DMS53 treated with DMSO at 0.1 percent for 48 hours (cell line): ENCODE measurements around the gene AHCYL1.
A peak's percentile ranks its signal among the peaks of the same experiment; 100 is the strongest.
"Not testable (repeated sequence)": the region's sequence is repeated elsewhere in the genome, so short reads cannot be mapped to it uniquely, and the experiment has no call there.

Experiments
- DNase-seq: peaks from one replicate; lab custom pipeline; 2025; ENCODE audit not compliant: unreplicated experiment; lab: John Stamatoyannopoulos, UW

Gene AHCYL1

DNA sequence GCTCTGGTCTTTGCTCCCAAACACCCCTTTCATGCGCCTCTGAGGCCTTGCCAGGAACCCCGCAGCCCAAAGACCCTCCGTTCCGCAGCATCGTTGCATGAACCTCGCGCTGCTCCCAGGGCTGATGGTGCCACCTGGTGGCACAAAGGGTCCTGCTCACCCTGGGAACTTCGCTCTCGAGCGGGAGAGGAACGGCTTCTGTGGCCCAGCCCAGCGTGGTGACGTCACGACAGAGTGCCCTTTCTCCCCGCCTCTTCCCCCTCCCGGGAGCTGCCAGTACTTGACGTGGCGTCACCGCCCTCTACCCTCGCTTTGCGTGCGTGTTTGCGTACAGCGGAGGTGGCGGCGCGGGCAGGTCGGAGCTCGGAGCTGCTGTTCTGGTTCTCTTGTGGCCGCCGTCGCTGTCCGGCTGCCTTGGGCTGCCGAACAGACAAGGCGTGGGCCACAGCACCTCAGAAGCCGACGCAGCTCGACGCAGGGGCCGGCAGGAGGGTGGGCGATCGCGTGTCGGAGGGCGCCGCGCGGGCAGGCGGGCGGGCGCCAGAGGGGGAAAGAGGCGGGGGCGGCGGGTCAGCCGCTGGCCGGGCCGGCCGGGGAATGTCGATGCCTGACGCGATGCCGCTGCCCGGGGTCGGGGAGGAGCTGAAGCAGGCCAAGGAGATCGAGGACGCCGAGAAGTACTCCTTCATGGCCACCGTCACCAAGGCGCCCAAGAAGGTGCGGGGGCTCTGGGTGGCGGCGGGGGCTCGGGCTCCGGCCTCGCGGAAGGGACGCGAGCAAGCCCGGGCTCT, at the start of gene AHCYL1:
AHCYL1 (plus strand) TSS at position 310 of the 791 bp plus-strand sequence; CDS start at position 598, 288 bp downstream.
- DNase-seq: peak; percentile 97

DNA sequence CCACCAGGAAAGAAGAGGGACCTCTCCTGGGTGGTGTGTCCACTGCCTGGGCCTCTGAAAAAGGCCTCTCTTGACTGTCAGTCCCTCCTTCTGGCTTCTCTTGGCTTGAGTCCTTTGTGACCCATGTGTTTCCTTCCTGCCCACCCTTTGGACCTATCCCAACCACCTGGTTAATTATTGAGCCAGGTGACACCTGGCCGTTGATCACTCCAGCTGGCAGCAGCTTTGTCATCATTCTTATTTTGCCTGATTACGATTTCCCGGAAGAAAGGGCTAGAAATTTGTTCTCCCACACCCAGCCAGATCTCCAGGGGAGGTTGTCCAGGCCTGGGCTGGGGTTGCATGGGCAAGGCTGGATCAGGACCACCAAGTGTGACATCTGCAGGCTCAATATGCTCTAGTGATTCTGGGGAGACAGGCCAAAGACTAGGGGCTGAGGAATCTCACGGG, 49.1 kb upstream of the AHCYL1 start:
- DNase-seq: peak; percentile 97

DNA sequence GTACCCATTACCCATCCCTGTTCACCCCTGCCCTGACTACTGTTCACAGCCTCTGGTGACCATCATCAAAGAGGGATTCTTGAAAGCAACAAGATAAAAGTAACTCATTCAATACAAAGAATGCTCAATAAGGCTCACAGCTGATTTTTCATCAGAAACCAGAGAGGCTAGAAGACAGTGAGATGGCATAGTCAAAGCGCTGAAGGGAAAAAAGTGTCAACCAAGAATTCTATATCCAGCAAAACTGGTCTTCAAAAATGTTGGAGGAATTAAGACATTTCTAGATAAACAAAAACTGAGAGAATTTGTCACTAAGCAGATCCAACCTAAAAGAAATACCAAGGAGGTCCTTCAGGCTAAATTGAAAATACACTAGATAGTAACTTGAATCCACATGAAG, 46.8 kb upstream of the AHCYL1 start:
- no peak for DNase-seq

DNA sequence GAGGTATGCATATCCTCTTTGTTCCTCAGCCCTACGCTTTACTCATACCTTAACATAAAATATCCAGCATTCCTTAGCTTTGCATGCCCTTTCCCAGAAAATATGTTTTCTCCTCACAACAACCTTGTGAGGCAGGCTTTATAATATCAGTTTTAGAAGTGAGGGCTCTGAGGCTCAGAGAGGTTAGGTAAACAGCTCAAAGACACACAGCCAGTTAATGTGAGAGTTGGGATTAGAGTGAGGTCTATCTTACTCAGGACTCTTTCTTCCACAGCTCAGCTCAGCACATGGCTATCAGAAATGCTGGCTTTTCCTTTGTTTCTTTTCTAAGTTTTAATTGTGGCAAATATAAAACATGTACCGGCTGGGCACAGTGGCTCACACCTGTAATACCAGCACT, 46.0 kb upstream of the AHCYL1 start:
- DNase-seq: no peak

DNA sequence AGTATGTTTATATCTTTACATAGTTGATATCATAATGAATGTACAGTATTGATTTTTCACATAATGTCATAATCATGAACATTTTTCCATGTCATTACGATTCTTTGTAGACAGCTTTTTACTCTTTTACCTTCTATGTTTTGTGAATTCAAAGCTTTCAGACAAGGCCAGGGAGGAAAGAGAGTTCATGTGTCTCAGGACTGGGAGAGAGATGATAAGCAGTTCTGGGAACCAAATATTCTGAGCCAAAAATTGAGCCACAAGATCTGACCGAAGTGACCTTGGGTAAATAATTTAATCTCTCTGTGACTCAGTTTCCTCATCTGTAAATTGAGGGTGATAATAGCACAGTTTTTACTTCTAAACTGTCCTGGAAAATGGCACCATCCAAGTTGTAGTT, 42.1 kb upstream of the AHCYL1 start:
- no peak for DNase-seq

DNA sequence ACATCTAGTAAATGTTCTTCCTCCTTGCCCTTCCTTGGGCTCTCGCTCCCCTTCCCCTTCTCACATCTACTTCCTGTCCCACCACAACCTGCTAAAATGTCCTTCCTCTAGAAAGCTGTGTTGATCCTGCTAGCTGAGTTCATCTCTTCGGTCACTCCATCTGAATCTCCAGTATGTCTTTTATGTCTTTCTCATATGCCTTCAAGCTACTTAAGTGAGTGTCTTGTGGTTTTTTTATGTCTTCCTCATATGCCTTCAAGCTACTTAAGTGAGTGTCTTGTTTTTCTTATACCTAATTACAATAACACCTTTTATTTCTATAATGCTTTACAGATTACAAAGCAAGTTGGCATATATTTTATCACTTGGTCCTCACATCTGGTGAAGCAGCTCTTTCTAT, 40.0 kb upstream of the AHCYL1 start:
- DNase-seq: no peak

DNA sequence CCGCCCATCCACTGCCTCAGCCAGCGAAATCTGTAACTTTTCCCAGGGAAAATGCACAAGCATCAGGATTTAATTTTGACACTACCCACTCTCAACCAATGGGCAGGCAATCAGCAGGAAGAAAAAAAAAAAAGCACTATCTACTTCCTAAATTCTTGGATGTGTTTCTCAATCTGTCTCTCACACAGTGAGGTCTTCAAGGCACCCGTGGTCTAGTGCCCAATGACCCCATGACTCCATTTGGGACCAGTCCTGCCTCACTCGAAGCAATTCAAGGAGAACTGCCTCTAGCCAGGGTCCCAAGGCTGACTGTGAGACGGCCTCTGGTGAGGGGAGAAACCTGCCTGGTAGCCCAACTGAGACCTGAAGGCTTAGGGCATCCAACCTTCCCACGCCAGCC, 38.1 kb upstream of the AHCYL1 start:
- DNase-seq: no peak

DNA sequence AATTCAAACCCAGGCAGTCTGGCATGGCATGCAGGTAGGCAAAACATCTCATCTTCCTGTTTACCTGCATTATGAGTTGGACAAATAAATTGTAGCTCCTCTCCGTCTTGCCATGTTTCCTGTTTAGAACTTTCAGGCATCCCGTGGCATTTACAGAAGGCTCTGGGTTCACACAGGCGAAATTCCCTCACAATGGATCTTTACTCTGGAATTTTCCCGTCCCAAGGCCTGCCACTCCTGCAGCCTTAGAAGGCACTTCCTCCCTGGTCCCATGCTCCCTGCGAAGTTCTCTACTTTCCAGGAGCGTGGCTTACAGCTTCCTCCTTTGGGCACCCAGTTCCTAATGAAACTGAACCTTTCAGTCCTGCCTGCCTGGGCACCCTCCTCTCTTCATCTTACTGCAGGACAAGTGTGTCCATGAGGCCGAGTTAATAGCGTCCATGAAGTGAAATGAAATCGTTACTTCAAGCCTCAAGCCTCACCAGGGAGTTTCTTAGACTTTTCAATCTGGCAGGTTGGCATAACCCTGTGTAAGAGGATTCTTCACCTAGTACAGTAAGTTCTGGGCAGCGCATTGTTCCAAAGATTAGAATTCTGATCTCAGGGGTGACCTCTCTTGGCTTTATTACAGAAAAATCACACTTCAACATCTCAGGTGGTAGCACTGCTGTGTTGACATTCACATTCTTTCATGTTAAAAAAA, 36.8 kb upstream of the AHCYL1 start:
- DNase-seq: no peak

DNA sequence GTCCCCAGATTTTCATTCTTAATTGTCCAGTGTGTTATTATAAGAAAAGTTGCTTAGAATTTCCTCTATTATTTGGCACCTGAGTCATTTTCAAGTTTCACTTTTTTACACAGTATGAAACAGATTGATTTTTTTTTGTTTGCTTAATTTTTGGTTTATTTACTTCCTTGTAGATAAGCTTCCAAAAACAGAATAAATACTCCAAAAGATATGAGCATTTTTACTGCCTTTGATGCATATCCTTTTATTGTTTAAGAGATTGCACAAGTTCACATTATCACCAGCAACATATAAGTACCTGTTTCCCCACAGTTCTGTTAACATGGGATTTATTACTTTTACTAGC, 36.3 kb upstream of the AHCYL1 start:
- DNase-seq: no peak

DNA sequence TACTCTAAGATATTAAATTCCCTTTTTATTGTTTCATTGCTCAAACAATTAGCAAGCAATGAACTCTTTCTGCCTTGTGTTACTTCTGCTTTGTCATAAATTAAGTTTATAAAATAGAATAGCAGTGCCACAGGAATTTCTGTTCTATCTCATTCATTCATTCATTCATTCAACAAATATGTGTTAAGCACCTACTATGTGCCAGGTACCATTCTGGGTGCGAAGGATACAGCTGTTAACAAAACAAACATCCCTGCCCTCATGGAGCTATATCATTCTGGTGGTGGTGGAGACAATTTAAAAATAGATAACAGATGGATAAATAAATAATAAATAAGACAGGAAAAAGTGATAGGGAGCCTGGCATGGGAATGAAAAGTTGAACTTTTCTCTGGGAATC, 34.5 kb upstream of the AHCYL1 start:
- DNase-seq: no peak

DNA sequence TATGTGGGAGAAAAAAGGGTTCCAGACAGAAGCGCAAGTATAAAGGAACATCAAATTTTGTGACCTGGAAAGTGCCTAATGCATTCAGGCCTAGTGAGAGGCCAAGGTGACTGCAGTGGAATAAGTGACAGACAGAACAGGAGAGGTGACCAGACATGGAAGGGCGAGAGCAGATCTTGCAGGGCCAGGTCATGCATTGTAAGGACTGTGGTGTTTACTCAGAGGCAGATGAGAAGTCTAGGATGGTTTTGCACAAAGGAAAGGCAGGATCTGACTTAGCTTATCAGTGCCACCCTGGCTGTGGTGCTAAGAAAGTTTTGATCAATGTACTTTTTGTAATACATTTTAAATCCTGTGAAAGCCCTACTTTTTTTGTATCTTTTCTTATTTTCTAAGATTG, 34.1 kb upstream of the AHCYL1 start:
- DNase-seq: peak; percentile 31

DNA sequence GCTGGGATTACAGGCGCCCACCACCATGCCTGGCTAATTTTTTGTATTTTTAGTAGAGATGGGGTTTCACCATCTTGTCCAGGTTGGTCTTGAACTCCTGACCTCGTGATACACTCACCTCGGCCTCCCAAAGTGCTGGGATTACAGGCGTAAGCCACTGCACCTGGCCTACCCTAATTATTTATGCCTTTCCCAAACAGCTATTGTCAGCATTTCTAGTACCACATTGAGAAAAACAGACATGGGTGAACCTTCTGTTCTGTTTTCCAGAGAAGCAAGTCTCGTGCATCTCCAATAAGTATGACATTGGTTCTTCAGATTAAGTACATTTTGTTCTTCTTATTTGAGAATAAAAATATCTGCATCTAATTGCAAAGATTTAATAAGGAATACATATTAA, 33.1 kb upstream of the AHCYL1 start:
- not testable (repeated sequence) for DNase-seq

DNA sequence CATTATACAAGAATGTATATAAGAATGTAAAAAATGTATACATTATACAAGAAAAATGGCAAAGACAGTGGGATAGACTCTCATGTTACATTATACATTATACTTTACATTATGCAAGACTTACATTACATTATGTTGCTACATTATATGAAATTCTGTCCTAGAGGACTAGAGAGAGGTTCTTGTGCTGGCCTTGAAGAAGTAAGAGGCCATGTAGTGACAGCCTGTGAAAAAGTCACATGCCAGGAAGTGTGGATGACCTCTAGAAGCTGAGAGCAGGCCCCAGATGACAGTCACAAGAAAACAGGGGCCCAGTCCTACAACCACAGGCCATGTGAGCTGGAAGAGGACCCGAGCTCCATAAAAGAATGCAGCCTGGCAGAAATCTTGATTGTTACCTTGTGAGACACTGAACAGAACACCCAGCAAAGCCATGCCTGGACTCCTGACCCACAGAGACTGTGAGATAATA, 30.5 kb upstream of the AHCYL1 start:
- DNase-seq: no peak

DNA sequence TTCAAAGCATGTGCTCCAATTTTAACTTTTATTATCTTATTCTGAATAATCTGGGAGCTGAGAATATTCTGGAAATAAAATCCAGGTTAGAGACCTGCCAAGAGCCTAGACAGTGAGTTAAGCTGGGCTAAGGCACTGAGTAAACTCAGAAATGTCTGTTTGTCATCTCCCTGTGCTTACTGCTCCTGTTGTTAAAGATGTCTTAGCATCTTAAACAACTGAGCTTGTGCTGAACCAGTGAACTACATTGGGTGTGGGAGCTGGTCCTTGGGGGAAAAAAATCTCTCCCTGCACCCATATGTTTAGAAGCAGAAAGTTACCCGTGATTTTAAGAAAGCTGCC, 25.0 kb upstream of the AHCYL1 start:
- DNase-seq: no peak

DNA sequence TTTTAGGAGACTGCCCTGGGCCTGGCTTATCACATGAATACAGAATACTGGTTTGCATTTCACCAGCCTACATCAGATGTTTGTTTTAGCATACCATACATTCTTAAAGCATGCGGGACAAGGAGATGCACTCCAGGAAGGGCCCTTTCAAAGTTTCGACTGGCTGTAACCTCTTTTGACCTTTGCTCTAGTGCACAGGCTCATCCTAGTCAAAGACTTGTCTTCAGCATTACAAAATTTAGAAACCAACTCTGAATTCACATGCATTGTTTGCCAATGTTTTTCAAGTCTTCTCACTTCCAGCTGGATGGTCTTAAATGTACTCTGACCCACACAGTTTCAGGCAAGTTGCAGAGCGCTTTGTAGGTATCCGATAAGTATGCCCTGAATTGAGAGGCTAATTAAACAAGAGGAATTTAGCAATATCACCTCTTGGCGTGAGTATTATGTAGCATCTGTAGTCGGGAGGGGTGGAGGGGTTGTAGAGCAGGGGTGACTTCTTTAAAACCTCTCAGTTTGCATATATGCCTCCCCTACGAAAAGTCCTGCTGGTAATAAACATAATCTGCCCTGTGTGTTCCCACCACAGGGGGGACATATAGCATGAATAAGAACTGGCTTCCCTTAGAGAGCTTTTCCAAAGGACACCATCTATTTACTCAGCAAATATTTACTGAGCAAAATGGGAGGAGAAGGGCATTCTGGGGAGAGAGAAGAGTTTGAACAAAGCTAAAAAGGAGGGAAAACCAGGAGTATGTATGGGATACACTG, 24.4 kb upstream of the AHCYL1 start:
- DNase-seq: peak; percentile 93

DNA sequence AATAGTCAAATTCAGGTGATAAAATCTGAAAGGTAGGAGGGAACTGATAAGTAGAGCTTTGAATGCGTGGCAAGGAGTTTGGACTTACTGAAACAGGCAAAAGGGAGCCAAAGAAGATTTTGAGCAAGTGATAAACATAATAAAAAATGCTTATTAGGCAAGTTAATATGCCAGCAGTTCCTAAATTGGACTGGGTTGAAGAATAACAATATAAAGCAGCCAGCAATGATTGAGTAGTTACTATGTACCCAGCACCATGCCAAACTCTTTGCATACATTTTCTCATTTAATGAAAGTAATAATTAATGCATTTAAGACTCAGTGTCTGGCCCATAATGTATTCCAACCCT, 23.8 kb upstream of the AHCYL1 start:
- DNase-seq: no peak

DNA sequence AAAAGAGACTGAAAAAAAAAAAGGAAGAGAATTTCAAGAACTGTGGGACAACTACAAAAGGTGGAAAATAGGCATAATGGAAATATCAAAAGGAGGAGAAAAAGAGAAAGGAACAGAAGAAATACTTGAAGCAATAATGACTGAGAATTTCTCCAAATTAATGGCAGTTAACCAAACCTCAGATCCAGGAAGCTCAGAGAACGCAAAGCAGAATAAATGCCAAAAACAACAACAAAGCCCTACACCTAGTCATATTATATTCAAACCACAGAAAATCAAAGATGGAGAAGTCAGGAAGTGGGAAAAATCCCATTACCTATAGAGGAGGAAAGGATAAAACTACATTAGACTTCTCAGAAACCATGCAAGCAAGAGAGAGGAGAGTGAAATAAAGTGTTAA, 20.7 kb upstream of the AHCYL1 start:
- no peak for DNase-seq

DNA sequence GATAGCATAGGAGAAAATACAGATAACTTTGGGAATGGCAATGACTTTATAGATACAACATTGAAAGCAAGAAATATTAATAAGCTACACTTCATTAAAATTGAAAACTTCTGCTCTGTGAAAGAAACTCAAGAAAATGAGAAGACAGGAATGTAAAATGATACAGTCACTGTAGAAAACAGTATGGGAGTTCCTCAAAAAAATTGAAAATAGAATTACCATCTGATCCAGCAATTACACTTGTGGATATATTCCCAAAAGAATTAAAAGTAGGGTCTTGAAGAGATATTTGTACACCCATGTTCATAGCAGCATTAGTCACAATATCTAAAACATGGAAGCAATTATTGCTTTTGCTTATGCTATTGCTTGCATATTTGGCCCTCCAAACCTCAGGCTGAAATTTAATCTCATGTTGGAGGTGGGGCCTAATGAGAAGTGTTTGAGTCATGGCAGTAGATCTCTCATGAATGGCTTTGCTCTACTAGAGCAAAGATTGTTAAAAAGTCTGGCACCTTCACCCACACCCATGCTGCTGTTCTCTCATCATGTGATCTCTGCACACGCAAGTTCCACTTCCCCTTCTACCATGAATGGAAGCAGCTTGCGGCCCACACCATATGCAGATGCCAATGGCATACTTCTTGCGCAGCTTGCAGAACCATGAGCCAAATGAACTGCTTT, 15.3 kb upstream of the AHCYL1 start:
- peak; percentile 48 for DNase-seq

DNA sequence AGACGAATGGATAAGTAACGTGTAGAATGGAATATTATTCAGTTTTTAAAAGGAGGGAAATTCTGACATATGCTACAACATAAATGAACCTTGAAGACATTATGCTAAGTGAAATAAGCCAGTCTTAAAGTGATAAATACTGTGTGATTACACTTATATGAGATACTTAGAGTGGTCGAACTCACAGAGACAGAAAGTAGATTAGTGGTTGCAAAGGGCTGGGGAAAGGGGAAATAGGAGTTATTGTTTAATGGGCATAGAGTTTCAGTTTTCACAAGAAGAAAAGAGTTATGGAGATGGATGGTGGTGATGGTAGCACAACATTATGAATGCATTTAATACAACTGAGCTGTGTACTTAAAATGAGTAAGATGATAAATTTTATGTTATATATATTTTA, 14.7 kb upstream of the AHCYL1 start:
- DNase-seq: no peak

DNA sequence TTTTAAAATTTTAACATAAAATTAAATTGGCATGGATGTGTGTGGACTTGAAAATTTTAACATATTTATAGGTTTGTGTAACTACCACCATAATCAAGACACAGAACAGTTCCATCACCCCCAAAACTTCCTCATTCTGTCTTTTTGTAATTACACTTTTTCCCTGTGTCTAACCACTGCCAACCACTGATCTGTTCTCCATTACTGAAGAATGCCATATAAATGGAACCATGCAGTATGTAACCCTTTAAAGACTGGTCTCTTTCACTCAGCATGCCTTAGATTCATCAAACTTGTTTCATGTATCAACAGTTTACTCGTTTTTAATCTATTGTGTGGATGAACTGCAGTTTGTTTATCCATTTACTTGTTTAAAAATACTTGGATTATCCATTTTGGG, 13.0 kb upstream of the AHCYL1 start:
- DNase-seq: no peak

DNA sequence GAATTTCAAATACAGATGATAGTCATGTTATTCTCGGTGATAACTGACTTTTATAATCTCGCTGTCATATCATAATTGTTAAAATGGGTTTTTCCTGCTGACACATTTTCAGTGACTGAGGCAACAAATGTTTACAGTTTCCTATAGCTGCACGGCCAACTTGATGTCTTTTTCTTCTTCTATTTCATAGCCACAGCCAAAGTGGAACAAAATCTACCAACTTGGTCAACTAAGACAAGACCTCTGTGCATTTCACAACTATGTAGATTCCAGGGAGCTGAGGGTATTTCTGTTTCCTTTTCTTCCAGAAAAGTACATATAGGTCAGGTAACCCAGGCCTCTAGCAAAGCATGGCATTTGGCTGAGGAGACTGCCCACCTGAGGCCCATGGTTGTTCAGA, 10.4 kb upstream of the AHCYL1 start:
- no peak for DNase-seq
